Body of pancreas (tissue), 4 donors: ENCODE measurements around the gene DMD. TPM values are rescaled to one million over a fixed set of nuclear protein-coding genes. Genes with fewer than 3 reads are reported as not detected.

Source experiments
- ATAC-seq: fragments of 150-250 bp; one replicate; pipeline ENCODE4 v1.9.1; 2016
- DNase-seq, 4 donors: peaks; one replicate each; pipeline ENCODE4 v3.0.0-alpha.2; 2019
- H3K27ac ChIP-seq, 4 donors: fragments of 200-600 bp; sonication (generic); 1 replicate in 3 of 4; 2 replicates in 1 of 4; pipeline versions ENCODE4 v1.5.1 to v1.6.1; 2016 to 2019; ENCODE audit warnings: mild to moderate bottlenecking in 1 of 4, mixed read lengths in 1 of 4, moderate library complexity in 1 of 4
- H3K27me3 ChIP-seq, 2 donors: fragments of 200-600 bp; sonication (generic); one replicate each; pipeline ENCODE4 v1.6.0; 2016; ENCODE audit warnings: mild to moderate bottlenecking in 1 of 2
- H3K36me3 ChIP-seq, 2 donors: fragments of 200-600 bp; sonication (generic); replicated peaks in 1 of 2; 2 replicates each; pipeline ENCODE4 v1.5.1; 2016; ENCODE audit warnings: low read depth in 2 of 2; ENCODE audit not compliant: insufficient read depth in 1 of 2
- H3K4me1 ChIP-seq: fragments of 200-600 bp; sonication (generic); one replicate; pipeline ENCODE4 v1.6.0; 2016
- H3K4me3 ChIP-seq, 2 donors: fragments of 200-600 bp; sonication (generic); 1 replicate in 1 of 2; 2 replicates in 1 of 2; pipeline ENCODE4 v1.5.1; 2016 to 2019
- H3K9me3 ChIP-seq, 3 donors: fragments of 200-600 bp; sonication (generic); 1 replicate in 2 of 3; 2 replicates in 1 of 3; pipeline ENCODE4 v1.5.1; 2016
- POLR2A ChIP-seq, 3 donors: fragments of 450-650 bp; IDR thresholded peaks; one replicate each; pipeline ENCODE4 v1.6.1; 2016; ENCODE audit warnings: antibody characterized with exemption in 3 of 3, mild to moderate bottlenecking in 2 of 3
- WGBS, 2 donors: methylation state at CpG; one replicate each; pipeline ENCODE4 v1.1.5; 2017; 5-methylcytosine and 5-hydroxymethylcytosine counted together
- intact Hi-C: fragments of 100-400 bp; cut with DNase I; formaldehyde crosslinking; loops from one replicate; pipeline ENCODE4 v1.15.1; 2023
- total RNA-seq, 2 donors: library from RNA; depleted of rRNA; stranded (reverse); fragments of >200 nt; gene quantifications; one replicate each; pipeline ENCODE4 v1.1.0, GENCODE V29; 2016
- TF ChIP-seq, protein P1 (sequence below), 7 experiments: fragments of 450-650 bp in 4 of 7; fragments of 200-600 bp in 3 of 7; sonication (generic) in 3 of 7; IDR thresholded peaks; one replicate each; pipeline ENCODE4 v1.5.1; 2016 to 2019; ENCODE audit warnings: antibody characterized with exemption in 7 of 7

The DMD gene
- total RNA-seq, 2 donors from 2014 or later, result 28.5 to 38.6 TPM

DNA sequence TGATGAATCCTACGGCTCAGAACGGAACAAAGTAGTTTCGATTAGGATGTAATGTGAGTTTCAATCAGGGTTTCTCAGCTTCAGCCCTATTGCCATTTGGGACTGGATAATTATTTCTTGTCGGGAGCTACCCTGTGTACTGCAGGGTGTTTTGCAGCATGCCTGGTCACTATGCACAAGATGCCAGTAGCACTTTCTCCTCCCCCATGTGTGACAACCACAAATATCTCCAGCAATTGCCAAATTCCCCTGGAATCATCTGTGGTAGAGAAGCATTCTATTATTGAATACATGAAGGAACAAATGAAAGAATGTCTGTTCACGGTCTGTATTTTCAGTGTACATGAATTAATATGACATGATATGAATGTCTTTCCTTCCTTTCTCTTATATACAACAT is 1356.6 kb downstream of the DMD start:
- ATAC-seq (no peak), DNase-seq (no peak)
- no peak overlapping the region for H3K27ac ChIP-seq
- TF ChIP-seq, protein P1, sequence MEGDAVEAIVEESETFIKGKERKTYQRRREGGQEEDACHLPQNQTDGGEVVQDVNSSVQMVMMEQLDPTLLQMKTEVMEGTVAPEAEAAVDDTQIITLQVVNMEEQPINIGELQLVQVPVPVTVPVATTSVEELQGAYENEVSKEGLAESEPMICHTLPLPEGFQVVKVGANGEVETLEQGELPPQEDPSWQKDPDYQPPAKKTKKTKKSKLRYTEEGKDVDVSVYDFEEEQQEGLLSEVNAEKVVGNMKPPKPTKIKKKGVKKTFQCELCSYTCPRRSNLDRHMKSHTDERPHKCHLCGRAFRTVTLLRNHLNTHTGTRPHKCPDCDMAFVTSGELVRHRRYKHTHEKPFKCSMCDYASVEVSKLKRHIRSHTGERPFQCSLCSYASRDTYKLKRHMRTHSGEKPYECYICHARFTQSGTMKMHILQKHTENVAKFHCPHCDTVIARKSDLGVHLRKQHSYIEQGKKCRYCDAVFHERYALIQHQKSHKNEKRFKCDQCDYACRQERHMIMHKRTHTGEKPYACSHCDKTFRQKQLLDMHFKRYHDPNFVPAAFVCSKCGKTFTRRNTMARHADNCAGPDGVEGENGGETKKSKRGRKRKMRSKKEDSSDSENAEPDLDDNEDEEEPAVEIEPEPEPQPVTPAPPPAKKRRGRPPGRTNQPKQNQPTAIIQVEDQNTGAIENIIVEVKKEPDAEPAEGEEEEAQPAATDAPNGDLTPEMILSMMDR (IDR thresholded peaks at IDR 0.05), result no peak
- TF ChIP-seq POLR2A (IDR thresholded peaks at IDR 0.05), result no peak
- 75 to 81% methylated on average over 5 of the region's 5 CpGs for WGBS, 2 donors
- no peaks in the 10 kb centered on the region for H3K36me3 ChIP-seq
- H3K27me3 ChIP-seq, result no peaks in the 10 kb centered on the region
- H3K4me1 ChIP-seq, result no peaks in the 10 kb centered on the region
- H3K4me3 ChIP-seq, result no peak overlapping the region
- no peaks in the 10 kb centered on the region for H3K9me3 ChIP-seq
- intact Hi-C loops, result no loop called here

DNA sequence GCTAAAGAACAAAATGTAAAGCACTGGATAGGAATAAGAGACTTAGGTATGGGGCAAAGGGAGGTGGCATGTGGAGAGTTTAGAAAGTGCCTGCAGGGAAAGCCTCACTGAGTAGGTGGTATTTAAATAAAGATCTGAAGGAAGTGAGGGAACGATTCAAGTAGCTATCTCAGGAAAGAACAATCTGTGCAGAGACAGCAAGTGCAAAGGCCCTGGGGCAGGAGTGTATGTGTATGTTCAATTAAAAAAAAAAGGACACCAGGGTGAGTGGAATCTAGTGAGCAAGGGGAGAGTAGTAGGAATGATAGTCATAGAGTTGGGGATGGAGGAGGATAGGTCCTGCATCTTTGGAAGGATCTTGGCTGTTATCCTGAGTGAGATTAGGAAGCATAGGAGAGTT is 1359.6 kb downstream of the DMD start:
- no peak for TF ChIP-seq POLR2A (IDR thresholded peaks at IDR 0.05)
- TF ChIP-seq, protein P1 (IDR thresholded peaks at IDR 0.05), result no peak
- no peaks in the 10 kb centered on the region for H3K9me3 ChIP-seq
- intact Hi-C loops, result no loop called here
- no peaks in the 10 kb centered on the region for H3K27me3 ChIP-seq
- 43 to 63% methylated on average over 1 of the region's 1 CpG for WGBS, 2 donors
- H3K4me1 ChIP-seq, result no peaks in the 10 kb centered on the region
- H3K4me3 ChIP-seq, result no peak overlapping the region
- H3K27ac ChIP-seq, result no peak overlapping the region
- H3K36me3 ChIP-seq, result no peaks in the 10 kb centered on the region
- DNase-seq, result no peak
- no peak for ATAC-seq

DNA sequence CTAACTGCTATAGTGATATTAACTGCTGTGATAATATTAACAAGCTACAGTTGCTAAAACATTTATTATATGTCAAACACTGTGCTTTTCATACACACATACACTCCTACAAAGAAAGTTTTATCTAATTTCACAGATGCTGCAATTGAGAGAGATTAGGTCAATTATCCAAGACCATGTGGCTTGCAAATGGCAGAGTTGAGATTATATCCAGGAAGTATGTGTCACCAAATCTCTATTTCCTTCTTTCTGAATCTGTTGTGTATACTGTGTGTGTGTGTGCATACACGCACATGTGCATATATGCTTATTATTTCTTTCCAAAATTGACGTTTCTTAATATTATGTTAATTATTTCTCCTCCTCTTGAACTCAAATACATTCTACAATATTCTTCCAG is 1363.6 kb downstream of the DMD start:
- 70 to 81% methylated on average over 2 of the region's 2 CpGs for WGBS, 2 donors
- intact Hi-C loops, result no loop called here

DNA sequence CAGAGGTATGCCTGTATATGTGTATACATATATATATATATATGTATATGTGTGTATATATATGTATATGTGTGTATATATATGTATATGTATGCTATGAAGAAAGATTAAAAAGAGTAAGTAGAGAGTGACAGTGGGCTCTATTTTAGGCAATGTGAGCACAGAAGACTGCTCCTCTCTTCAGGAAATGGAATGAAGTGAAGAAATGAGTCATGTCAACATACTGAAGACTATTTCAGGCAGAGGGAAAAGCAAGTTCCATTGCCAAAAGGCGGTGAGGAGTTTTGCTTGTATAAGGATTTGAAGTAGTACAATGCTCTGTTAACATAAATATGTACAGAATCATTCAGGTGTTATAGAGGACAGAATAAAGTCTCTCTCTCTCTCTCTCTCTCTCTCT is 1366.3 kb downstream of the DMD start:
- H3K27me3 ChIP-seq, result no peaks in the 10 kb centered on the region
- H3K4me3 ChIP-seq, result no peak overlapping the region
- TF ChIP-seq, protein P1 (IDR thresholded peaks at IDR 0.05), result no peak
- no peak for TF ChIP-seq POLR2A (IDR thresholded peaks at IDR 0.05)
- H3K27ac ChIP-seq, result no peak overlapping the region
- intact Hi-C loops, result no loop called here
- 100% methylated on average over 1 of the region's 1 CpG for WGBS, 2 donors
- ATAC-seq (no peak), DNase-seq (no peak)
- no peaks in the 10 kb centered on the region for H3K4me1 ChIP-seq
- no peaks in the 10 kb centered on the region for H3K9me3 ChIP-seq
- no peaks in the 10 kb centered on the region for H3K36me3 ChIP-seq

More for the DNA sequence above, 1363.6 kb downstream of the DMD start:
- H3K36me3 ChIP-seq, result no peaks in the 10 kb centered on the region
- no peaks in the 10 kb centered on the region for H3K9me3 ChIP-seq
- no peak overlapping the region for H3K27ac ChIP-seq
- TF ChIP-seq POLR2A (IDR thresholded peaks at IDR 0.05), result no peak
- TF ChIP-seq, protein P1 (IDR thresholded peaks at IDR 0.05), result no peak
- no peak for ATAC-seq
- no peak for DNase-seq
- no peaks in the 10 kb centered on the region for H3K4me1 ChIP-seq
- no peaks in the 10 kb centered on the region for H3K27me3 ChIP-seq
- no peak overlapping the region for H3K4me3 ChIP-seq

DNA sequence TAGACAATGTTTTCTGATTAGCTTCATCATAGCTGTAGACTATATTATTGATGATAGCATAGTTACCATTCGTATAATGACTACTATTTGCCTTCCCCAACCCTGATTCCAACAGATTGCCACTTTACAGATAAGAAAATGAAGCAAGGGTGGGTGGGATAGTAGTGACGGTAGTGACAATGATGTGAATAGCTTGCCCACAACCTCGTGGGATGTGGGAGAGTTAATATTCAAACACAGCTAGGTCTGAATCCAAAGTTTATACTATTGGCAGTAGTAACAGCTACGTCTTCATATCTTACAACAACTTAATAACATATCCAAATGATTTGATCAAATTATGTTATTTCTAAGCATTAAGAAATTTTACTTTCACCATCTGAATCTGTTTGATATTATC is 1372.7 kb downstream of the DMD start:
- DNase-seq (no peak), ATAC-seq (no peak)
- Histone ChIP-seq H3K36me3 (no peaks in the 10 kb centered on the region), H3K27me3 (no peaks in the 10 kb centered on the region), H3K4me1 (no peaks in the 10 kb centered on the region), H3K4me3 (no peak overlapping the region), H3K9me3 (no peaks in the 10 kb centered on the region), H3K27ac (no peak overlapping the region)
- 49 to 53% methylated on average over 4 of the region's 4 CpGs for WGBS, 2 donors
- intact Hi-C loops, result no loop called here
- TF ChIP-seq POLR2A (IDR thresholded peaks at IDR 0.05), result no peak
- TF ChIP-seq, protein P1 (IDR thresholded peaks at IDR 0.05), result no peak
